ENCODE measurements around the gene LIPG.

LIPG gene

GRCh38 chr18:49585781-49586663 lies 24.2 kb downstream of the LIPG start:
- TF ChIP-seq EZH2 (IDR thresholded peaks at IDR 0.05) (no peak), POLR2AphosphoS5 (IDR thresholded peaks at IDR 0.05; ENCODE audit: borderline replicate concordance, low read depth, low read length) (no peak), FOXP2 (optimal IDR thresholded peaks at IDR 0.05; ENCODE audit: control extremely low read depth, extremely low read length, insufficient read depth) (no peak)
- no peaks in the 10 kb centered on the region for H3K36me3 ChIP-seq (ENCODE audit: insufficient read depth, low read length)

GRCh38 chr18:49588171-49588570 lies 26.3 kb downstream of the LIPG start:
- H3K4me3 ChIP-seq = no peak overlapping the region
- H3K36me3 ChIP-seq (ENCODE audit: insufficient read depth, low read length) = no peaks in the 10 kb centered on the region
- TF ChIP-seq POLR2AphosphoS5 (IDR thresholded peaks at IDR 0.05; ENCODE audit: borderline replicate concordance, low read depth, low read length) (no peak), EZH2 (IDR thresholded peaks at IDR 0.05) (no peak), FOXP2 (optimal IDR thresholded peaks at IDR 0.05; ENCODE audit: control extremely low read depth, extremely low read length, insufficient read depth) (no peak)
- no peaks in the 10 kb centered on the region for H3K9me3 ChIP-seq (ENCODE audit: low read depth, low read length)
- no peak overlapping the region for H3K27ac ChIP-seq
- no peak for DNase-seq (ENCODE audit: low read depth, low spot score)
- H3K9ac ChIP-seq (ENCODE audit: insufficient read length) = no peak overlapping the region

More at GRCh38 chr18:49585781-49586663, 24.2 kb downstream of the LIPG start:
- DNase-seq (ENCODE audit: low read depth, low spot score) = no peak
- no peak overlapping the region for H3K27ac ChIP-seq
- H3K9ac ChIP-seq (ENCODE audit: insufficient read length) = no peak overlapping the region
- no peak overlapping the region for H3K4me3 ChIP-seq
- no peaks in the 10 kb centered on the region for H3K9me3 ChIP-seq (ENCODE audit: low read depth, low read length)

GRCh38 chr18:49588971-49589370 lies 27.1 kb downstream of the LIPG start:
- H3K9me3 ChIP-seq (ENCODE audit: low read depth, low read length) = no peaks in the 10 kb centered on the region
- TF ChIP-seq EZH2 (IDR thresholded peaks at IDR 0.05) (no peak), POLR2AphosphoS5 (IDR thresholded peaks at IDR 0.05; ENCODE audit: borderline replicate concordance, low read depth, low read length) (no peak), FOXP2 (optimal IDR thresholded peaks at IDR 0.05; ENCODE audit: control extremely low read depth, extremely low read length, insufficient read depth) (no peak)

GRCh38 chr18:49590608-49591007 lies 28.8 kb downstream of the LIPG start:
- Histone ChIP-seq H3K9me3 (ENCODE audit: low read depth, low read length) (no peaks in the 10 kb centered on the region), H3K27ac (no peak overlapping the region), H3K4me3 (no peak overlapping the region), H3K36me3 (ENCODE audit: insufficient read depth, low read length) (no peaks in the 10 kb centered on the region), H3K9ac (ENCODE audit: insufficient read length) (no peak overlapping the region)
- no peak for TF ChIP-seq FOXP2 (optimal IDR thresholded peaks at IDR 0.05; ENCODE audit: control extremely low read depth, extremely low read length, insufficient read depth)
- no peak for TF ChIP-seq POLR2AphosphoS5 (IDR thresholded peaks at IDR 0.05; ENCODE audit: borderline replicate concordance, low read depth, low read length)
- no peak for TF ChIP-seq EZH2 (IDR thresholded peaks at IDR 0.05)
- DNase-seq (ENCODE audit: low read depth, low spot score) = no peak

More at GRCh38 chr18:49588971-49589370, 27.1 kb downstream of the LIPG start:
- no peak overlapping the region for H3K9ac ChIP-seq (ENCODE audit: insufficient read length)
- no peak for DNase-seq (ENCODE audit: low read depth, low spot score)
- H3K36me3 ChIP-seq (ENCODE audit: insufficient read depth, low read length) = no peaks in the 10 kb centered on the region
- H3K4me3 ChIP-seq = no peak overlapping the region
- no peak overlapping the region for H3K27ac ChIP-seq

- Histone ChIP-seq H3K9me3 (ENCODE audit: low read depth, low read length) (no peaks in the 10 kb centered on the region), H3K36me3 (ENCODE audit: insufficient read depth, low read length) (no peaks in the 10 kb centered on the region), H3K9ac (ENCODE audit: insufficient read length) (no peak overlapping the region), H3K4me3 (no peak overlapping the region), H3K27ac (no peak overlapping the region)
- no peak for DNase-seq (ENCODE audit: low read depth, low spot score)
- TF ChIP-seq POLR2AphosphoS5 (IDR thresholded peaks at IDR 0.05; ENCODE audit: borderline replicate concordance, low read depth, low read length) (no peak), EZH2 (IDR thresholded peaks at IDR 0.05) (no peak), FOXP2 (optimal IDR thresholded peaks at IDR 0.05; ENCODE audit: control extremely low read depth, extremely low read length, insufficient read depth) (no peak)
These were observed 29.4 kb downstream of the LIPG start for GRCh38 chr18:49591271-49591670.

GRCh38 chr18:49591775-49592174 lies 29.9 kb downstream of the LIPG start:
- no peak for DNase-seq (ENCODE audit: low read depth, low spot score)

GRCh38 chr18:49596687-49597086 lies 34.8 kb downstream of the LIPG start:
- no peaks in the 10 kb centered on the region for H3K36me3 ChIP-seq (ENCODE audit: insufficient read depth, low read length)
- H3K9me3 ChIP-seq (ENCODE audit: low read depth, low read length) = no peaks in the 10 kb centered on the region
- no peak overlapping the region for H3K9ac ChIP-seq (ENCODE audit: insufficient read length)
- no peak for DNase-seq (ENCODE audit: low read depth, low spot score)
- no peak for TF ChIP-seq POLR2AphosphoS5 (IDR thresholded peaks at IDR 0.05; ENCODE audit: borderline replicate concordance, low read depth, low read length)
- no peak for TF ChIP-seq EZH2 (IDR thresholded peaks at IDR 0.05)
- no peak for TF ChIP-seq FOXP2 (optimal IDR thresholded peaks at IDR 0.05; ENCODE audit: control extremely low read depth, extremely low read length, insufficient read depth)
- H3K4me3 ChIP-seq = no peak overlapping the region
- no peak overlapping the region for H3K27ac ChIP-seq

More at GRCh38 chr18:49591775-49592174, 29.9 kb downstream of the LIPG start:
- Histone ChIP-seq H3K9ac (ENCODE audit: insufficient read length) (no peak overlapping the region), H3K27ac (no peak overlapping the region), H3K36me3 (ENCODE audit: insufficient read depth, low read length) (no peaks in the 10 kb centered on the region), H3K4me3 (no peak overlapping the region), H3K9me3 (ENCODE audit: low read depth, low read length) (no peaks in the 10 kb centered on the region)
- TF ChIP-seq POLR2AphosphoS5 (IDR thresholded peaks at IDR 0.05; ENCODE audit: borderline replicate concordance, low read depth, low read length) (no peak), FOXP2 (optimal IDR thresholded peaks at IDR 0.05; ENCODE audit: control extremely low read depth, extremely low read length, insufficient read depth) (no peak), EZH2 (IDR thresholded peaks at IDR 0.05) (no peak)

- DNase-seq (ENCODE audit: low read depth, low spot score) = no peak
- no peaks in the 10 kb centered on the region for H3K36me3 ChIP-seq (ENCODE audit: insufficient read depth, low read length)
- no peak overlapping the region for H3K27ac ChIP-seq
- H3K9me3 ChIP-seq (ENCODE audit: low read depth, low read length) = no peaks in the 10 kb centered on the region
- no peak overlapping the region for H3K9ac ChIP-seq (ENCODE audit: insufficient read length)
- H3K4me3 ChIP-seq = no peak overlapping the region
- no peak for TF ChIP-seq EZH2 (IDR thresholded peaks at IDR 0.05)
- no peak for TF ChIP-seq POLR2AphosphoS5 (IDR thresholded peaks at IDR 0.05; ENCODE audit: borderline replicate concordance, low read depth, low read length)
- no peak for TF ChIP-seq FOXP2 (optimal IDR thresholded peaks at IDR 0.05; ENCODE audit: control extremely low read depth, extremely low read length, insufficient read depth)
These were observed 35.5 kb downstream of the LIPG start for GRCh38 chr18:49597157-49597931.
